ENCODE measurements around the gene CYTIP.
"Not testable (repeated sequence)": the region's sequence is repeated elsewhere in the genome, so short reads cannot be mapped to it uniquely, and the experiment has no call there.

Gene CYTIP

GRCh38 chr2:157386247-157386646 is 57.6 kb downstream of the CYTIP start:
- DNase-seq (ENCODE audit: low spot score) (no peak), FAIRE-seq (no peak)

DNA sequence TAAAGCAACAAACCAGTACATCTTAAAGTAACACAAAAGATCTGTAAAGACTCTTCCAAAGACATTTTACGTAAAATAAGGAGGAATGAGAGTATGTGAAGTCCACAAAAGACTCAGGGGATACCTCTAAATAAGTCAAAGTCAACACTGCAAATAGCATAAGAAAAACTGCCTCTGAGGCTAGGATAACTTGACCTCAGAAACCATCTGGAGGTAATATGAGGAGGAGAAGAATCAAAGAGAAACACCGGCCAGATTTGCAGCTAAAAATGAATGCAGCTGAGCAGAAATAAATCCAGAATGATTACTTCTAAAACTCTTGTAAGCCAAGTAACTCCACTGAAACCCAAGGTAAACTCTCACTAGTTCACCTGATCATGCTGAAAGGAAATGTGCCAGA is 66.0 kb downstream of the CYTIP start:
- DNase-seq (ENCODE audit: low spot score) (no peak), FAIRE-seq (no peak)

DNA sequence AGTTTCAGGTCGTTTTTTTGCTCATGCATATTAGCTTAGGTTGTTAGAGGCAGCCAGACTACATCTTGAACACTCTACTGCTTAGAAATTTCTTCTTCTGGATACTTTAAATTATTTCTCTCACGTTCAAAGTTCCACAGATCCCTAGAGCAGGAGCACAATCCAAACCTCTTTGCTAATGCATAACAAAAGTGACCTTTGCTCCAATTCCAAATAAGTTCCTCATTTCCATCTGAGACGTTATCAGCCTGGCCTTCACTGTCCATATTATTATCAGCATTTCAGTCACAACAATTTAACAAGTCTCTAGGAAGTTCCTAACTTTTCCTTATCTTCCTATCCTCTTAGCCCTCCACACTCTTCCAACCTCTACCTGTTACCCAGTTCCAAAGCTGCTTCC is 67.8 kb downstream of the CYTIP start:
- DNase-seq (ENCODE audit: low spot score) (no peak), FAIRE-seq (no peak)

DNA sequence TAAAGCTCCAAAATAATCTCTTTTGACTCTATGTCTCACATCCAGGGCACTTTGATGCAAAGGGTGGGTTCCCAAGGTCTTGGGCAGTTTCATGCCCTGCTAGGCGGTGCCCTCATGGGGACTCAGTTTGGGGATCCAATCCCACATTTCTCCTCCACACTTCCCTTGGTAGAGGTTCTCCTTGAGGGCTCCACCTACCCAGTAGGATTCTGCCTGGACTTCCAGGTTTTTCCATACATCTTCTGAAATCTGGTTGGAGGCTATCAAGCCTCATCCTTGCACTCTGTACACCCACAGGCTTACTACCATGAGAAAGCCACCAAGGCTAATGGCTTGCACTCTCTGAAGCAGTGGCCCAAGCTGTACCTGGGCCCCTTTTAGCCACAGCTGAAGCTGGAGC is 68.5 kb downstream of the CYTIP start:
- no peak for DNase-seq (ENCODE audit: low spot score)
- FAIRE-seq: no peak

GRCh38 chr2:157368508-157368907 is 75.4 kb downstream of the CYTIP start:
- not testable (repeated sequence) for FAIRE-seq; DNase-seq (ENCODE audit: low spot score)

DNA sequence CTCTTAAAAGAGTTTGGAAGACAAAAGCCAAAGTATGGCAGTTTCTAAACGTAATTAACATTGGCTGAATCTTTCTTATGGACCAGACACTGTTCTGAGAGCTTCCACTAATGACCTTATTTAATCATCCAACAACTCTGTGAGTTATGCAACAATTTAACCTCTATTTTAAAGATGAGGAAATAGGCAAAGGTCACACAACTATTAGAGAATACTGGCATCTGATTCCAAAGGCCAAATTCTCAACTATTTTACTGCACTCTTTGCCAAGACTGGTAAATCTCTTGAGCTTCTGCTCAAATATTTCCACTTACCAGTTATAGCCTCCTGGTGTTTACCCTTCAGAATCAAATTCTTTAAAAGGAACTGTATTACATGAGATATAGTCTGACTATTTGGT is 76.2 kb downstream of the CYTIP start:
- no peak for FAIRE-seq
- DNase-seq (ENCODE audit: low spot score): no peak

Measured in urothelium cell line (cell line).